SU-DHL-6 (cell line): ENCODE data around the gene BEST3.

Experiments used
- H2AFZ ChIP-seq: fragments of 200-600 bp; sonication (generic); 2 replicates; pipeline ENCODE4 v1.6.1; 2014; ENCODE audit warnings: low read depth, mild to moderate bottlenecking, moderate library complexity, mixed read lengths, antibody characterized with exemption, low read length; ENCODE audit not compliant: severe bottlenecking
- H3F3A ChIP-seq: fragments of 200-600 bp; shearing (Covaris generic); 2 replicates; pipeline ENCODE4 v1.6.0; 2016; ENCODE audit warnings: antibody characterized with exemption, mild to moderate bottlenecking; ENCODE audit not compliant: insufficient read depth
- H3K27ac ChIP-seq: fragments of 200-600 bp; sonication (generic); 2 replicates; pipeline ENCODE4 v1.5.1; 2016; ENCODE audit warnings: low read depth, mild to moderate bottlenecking, low read length, moderate library complexity, mixed read lengths
- H3K27me3 ChIP-seq: fragments of 200-600 bp; sonication (generic), shearing (Covaris generic); 2 replicates; pipeline ENCODE4 v1.6.0; 2014; ENCODE audit warnings: mild to moderate bottlenecking, low read length
- H3K36me3 ChIP-seq: fragments of 200-600 bp; sonication (generic); 2 replicates; pipeline ENCODE4 v1.6.1; 2014; ENCODE audit warnings: mild to moderate bottlenecking, low read length, mixed read lengths
- H3K4me2 ChIP-seq: fragments of 300-600, 200-600 bp; shearing (Covaris generic), sonication (generic); 2 replicates; pipeline ENCODE4 v1.6.0; 2014; ENCODE audit warnings: low read length, low read depth, mild to moderate bottlenecking; ENCODE audit not compliant: poor library complexity, severe bottlenecking
- H3K4me3 ChIP-seq: fragments of 200-600 bp; sonication (generic); 2 replicates; pipeline ENCODE4 v1.5.1; 2014; ENCODE audit warnings: antibody characterized with exemption, low read length, mild to moderate bottlenecking, mixed read lengths; ENCODE audit not compliant: insufficient read depth, poor library complexity, severe bottlenecking
- H3K79me2 ChIP-seq: fragments of 200-600 bp; sonication (generic); 2 replicates; pipeline ENCODE4 v1.6.1; 2014; ENCODE audit warnings: mild to moderate bottlenecking, low read length, moderate library complexity; ENCODE audit not compliant: insufficient read depth
- H3K9ac ChIP-seq: fragments of 200-600 bp; sonication (generic); 2 replicates; pipeline ENCODE4 v1.7.0; 2014; ENCODE audit warnings: mild to moderate bottlenecking, low read length
- H3K9me2 ChIP-seq: fragments of 200-600 bp; sonication (generic); replicated peaks from 2 replicates; pipeline ENCODE4 v1.6.1; 2014; ENCODE audit warnings: low read length; ENCODE audit not compliant: insufficient read depth
- H3K9me3 ChIP-seq: fragments of 200-600 bp; sonication (generic); 2 replicates; pipeline ENCODE4 v1.6.1; 2014; ENCODE audit warnings: low read length, mixed read lengths; ENCODE audit not compliant: insufficient read depth
- H4K20me1 ChIP-seq: fragments of 200-600 bp; sonication (generic); 2 replicates; pipeline ENCODE4 v1.6.1; 2014; ENCODE audit warnings: low read depth, mild to moderate bottlenecking, antibody characterized with exemption, low read length, moderate library complexity, mixed read lengths
- CTCF ChIP-seq: fragments of 200-600 bp; sonication (generic); IDR thresholded peaks from one replicate; pipeline ENCODE4 v1.5.1; 2017; ENCODE audit warnings: antibody characterized with exemption, mild to moderate bottlenecking, low read length, moderate library complexity; ENCODE audit not compliant: insufficient read depth, poor library complexity, severe bottlenecking
- EZH2phosphoT487 ChIP-seq: fragments of 200-600 bp; sonication (generic), shearing (Covaris generic); conservative IDR thresholded peaks from 2 replicates; pipeline ENCODE4 v1.6.1; 2018; ENCODE audit warnings: mild to moderate bottlenecking, antibody characterized with exemption, low read length, moderate library complexity, mixed read lengths

Gene BEST3

GRCh38 chr12:69704357-69704756 is 5.3 kb upstream of the BEST3 start:
- Histone ChIP-seq H3K27ac (no peak overlapping the region), H3K4me2 (no peak overlapping the region), H3K9me2 (no peaks in the 10 kb centered on the region), H3K9ac (no peak overlapping the region), H3K36me3 (no peaks in the 10 kb centered on the region), H4K20me1 (no peaks in the 10 kb centered on the region), H2AFZ (no peak overlapping the region), H3K79me2 (no peaks in the 10 kb centered on the region), H3F3A (no peaks in the 10 kb centered on the region), H3K27me3 (no peaks in the 10 kb centered on the region), H3K9me3 (no peaks in the 10 kb centered on the region), H3K4me3 (no peak overlapping the region)
- no peak for TF ChIP-seq EZH2phosphoT487
- no peak for TF ChIP-seq CTCF

GRCh38 chr12:69703146-69703642 is 4.1 kb upstream of the BEST3 start:
- Histone ChIP-seq H4K20me1 (no peaks in the 10 kb centered on the region), H3K4me3 (no peak overlapping the region), H2AFZ (no peak overlapping the region), H3K4me2 (no peak overlapping the region), H3K9me2 (no peaks in the 10 kb centered on the region), H3K27me3 (no peaks in the 10 kb centered on the region), H3F3A (no peaks in the 10 kb centered on the region), H3K27ac (no peak overlapping the region), H3K79me2 (no peaks in the 10 kb centered on the region), H3K9me3 (no peaks in the 10 kb centered on the region), H3K9ac (no peak overlapping the region), H3K36me3 (no peaks in the 10 kb centered on the region)
- TF ChIP-seq CTCF (no peak), EZH2phosphoT487 (no peak)

GRCh38 chr12:69701826-69702225 is 2.7 kb upstream of the BEST3 start:
- no peak overlapping the region for H2AFZ ChIP-seq
- TF ChIP-seq EZH2phosphoT487 (no peak), CTCF (no peak)
- H3K4me3 ChIP-seq: no peak overlapping the region

GRCh38 chr12:69698054-69698453 is 1.0 kb downstream of the BEST3 start:
- H3K27me3 ChIP-seq: no peaks in the 10 kb centered on the region
- H4K20me1 ChIP-seq: no peaks in the 10 kb centered on the region
- H3K4me3 ChIP-seq: no peak overlapping the region
- no peak overlapping the region for H3K9ac ChIP-seq
- H3K9me2 ChIP-seq: no peaks in the 10 kb centered on the region
- no peaks in the 10 kb centered on the region for H3F3A ChIP-seq
- no peaks in the 10 kb centered on the region for H3K79me2 ChIP-seq
- H3K9me3 ChIP-seq: no peaks in the 10 kb centered on the region
- no peak overlapping the region for H3K27ac ChIP-seq
- no peak overlapping the region for H2AFZ ChIP-seq
- H3K36me3 ChIP-seq: no peaks in the 10 kb centered on the region
- TF ChIP-seq EZH2phosphoT487 (no peak), CTCF (no peak)
- no peak overlapping the region for H3K4me2 ChIP-seq

More at GRCh38 chr12:69701826-69702225, 2.7 kb upstream of the BEST3 start:
- no peaks in the 10 kb centered on the region for H3K9me3 ChIP-seq
- no peaks in the 10 kb centered on the region for H3K27me3 ChIP-seq
- H4K20me1 ChIP-seq: no peaks in the 10 kb centered on the region
- no peak overlapping the region for H3K4me2 ChIP-seq
- no peak overlapping the region for H3K9ac ChIP-seq
- H3F3A ChIP-seq: no peaks in the 10 kb centered on the region
- H3K36me3 ChIP-seq: no peaks in the 10 kb centered on the region
- no peak overlapping the region for H3K27ac ChIP-seq
- H3K79me2 ChIP-seq: no peaks in the 10 kb centered on the region
- H3K9me2 ChIP-seq: no peaks in the 10 kb centered on the region
